Measurements from ENCODE around the gene PKD1.

Gene PKD1

GRCh38 chr16:2074071-2074470 is 61.6 kb downstream of the PKD1 start:
- DNase-seq (ENCODE audit: low read depth, low spot score): no peak

- no peak for DNase-seq (ENCODE audit: low read depth, low spot score)
These were observed 62.8 kb downstream of the PKD1 start for GRCh38 chr16:2072926-2073325.

DNA sequence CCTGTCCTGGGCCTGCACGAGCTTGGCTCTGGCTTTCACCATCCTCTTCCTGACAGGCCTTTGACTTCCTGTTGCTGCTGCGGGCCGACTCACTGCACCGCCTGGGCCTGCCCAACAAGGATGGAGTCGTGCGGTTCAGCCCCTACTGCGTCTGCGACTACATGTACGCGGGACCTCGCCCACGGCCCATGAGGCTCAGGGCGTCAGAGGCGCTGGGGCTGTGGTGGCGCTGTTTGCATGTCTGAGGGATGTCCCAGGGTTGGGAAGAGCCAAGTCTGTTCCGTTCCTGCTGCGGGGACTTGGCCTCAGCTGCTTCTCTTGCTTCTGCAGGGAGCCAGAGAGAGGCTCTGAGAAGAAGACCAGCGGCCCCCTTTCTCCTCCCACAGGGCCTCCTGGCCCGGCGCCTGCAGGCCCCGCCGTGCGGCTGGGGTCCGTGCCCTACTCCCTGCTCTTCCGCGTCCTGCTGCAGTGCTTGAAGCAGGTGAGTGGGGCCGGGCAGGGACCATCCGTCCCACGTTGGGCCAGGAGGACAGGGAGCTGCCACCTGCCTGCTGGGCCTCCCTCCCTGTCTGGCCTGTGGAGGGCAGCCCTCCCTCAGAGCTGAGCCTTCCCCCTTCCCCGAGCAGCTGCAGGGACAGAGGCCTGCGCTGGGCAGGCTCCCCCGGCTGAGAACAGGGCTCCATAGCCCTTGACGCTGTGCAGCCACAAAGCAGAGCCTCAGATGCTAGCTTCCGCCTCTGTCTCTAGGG is 64.1 kb downstream of the PKD1 start:
- DNase-seq (ENCODE audit: low read depth, low spot score): no peak

GRCh38 chr16:2070576-2071453 is 64.9 kb downstream of the PKD1 start:
- DNase-seq (ENCODE audit: low read depth, low spot score): no peak

GRCh38 chr16:2066139-2066538 is 69.6 kb downstream of the PKD1 start:
- no peak for DNase-seq (ENCODE audit: low read depth, low spot score)

GRCh38 chr16:2064368-2064945 is 71.2 kb downstream of the PKD1 start:
- no peak for DNase-seq (ENCODE audit: low read depth, low spot score)

GRCh38 chr16:2063861-2064260 is 71.8 kb downstream of the PKD1 start:
- no peak for DNase-seq (ENCODE audit: low read depth, low spot score)

GRCh38 chr16:2062801-2063200 is 72.9 kb downstream of the PKD1 start:
- DNase-seq (ENCODE audit: low read depth, low spot score): no peak

DNA sequence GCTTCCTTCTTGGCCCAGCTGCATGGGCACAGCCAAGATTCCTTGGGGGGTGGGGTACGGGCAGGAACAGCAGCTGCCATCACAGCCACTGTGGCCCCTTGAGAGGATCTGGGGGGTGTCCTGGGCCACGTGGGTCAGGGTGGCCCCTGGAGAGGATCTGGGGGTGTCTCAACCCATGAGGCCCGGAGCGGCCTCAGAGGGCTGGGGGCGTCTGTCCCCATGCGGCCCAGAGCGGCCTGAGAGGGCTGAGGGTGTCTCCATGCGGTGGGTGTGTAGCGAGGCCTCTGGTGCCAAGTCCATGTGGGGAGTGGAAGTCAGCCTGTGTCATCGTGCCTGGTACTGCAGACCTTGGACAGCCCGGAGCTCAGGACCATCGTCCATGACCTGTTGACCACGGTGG is 74.2 kb downstream of the PKD1 start:
- no peak for DNase-seq (ENCODE audit: low read depth, low spot score)

DNA sequence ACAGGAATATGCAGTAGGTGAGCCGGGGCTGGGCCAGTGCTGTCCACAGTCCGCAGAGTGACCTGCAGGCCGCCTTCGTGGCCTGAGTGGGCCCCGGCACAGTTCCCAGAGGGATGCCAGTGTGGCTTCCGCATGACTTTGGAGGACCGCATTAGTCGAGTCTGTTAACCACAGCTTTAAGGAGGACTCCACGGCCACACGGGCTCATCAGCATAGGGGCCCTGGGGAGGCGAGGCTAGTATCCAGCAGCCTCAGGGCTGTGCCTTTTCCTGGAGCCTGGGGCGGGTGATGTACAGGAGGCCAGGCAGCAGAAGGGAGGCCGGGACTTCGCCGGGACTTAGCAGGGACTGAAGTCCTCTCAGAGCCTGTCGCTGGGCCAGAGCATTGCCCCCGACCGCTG is 74.7 kb downstream of the PKD1 start:
- no peak for DNase-seq (ENCODE audit: low read depth, low spot score)

DNA sequence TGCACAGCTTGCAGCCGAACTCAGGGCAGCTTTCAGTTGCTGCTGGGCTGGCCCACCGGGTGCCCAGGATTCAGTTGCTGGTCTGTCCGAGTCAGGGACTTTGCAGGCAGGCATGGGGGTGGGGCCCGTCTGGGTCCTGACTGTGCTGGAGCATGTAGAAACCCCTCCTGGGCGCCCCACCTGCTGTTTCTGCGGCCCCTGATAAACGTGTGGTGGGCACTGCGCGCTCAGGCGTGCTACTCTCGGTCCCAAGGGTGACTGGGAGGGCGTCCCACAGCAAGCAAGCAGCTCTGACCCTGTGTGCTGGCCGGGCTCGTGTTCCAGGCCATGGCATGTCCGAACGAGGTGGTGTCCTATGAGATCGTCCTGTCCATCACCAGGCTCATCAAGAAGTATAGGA is 75.4 kb downstream of the PKD1 start:
- DNase-seq (ENCODE audit: low read depth, low spot score): no peak

DNA sequence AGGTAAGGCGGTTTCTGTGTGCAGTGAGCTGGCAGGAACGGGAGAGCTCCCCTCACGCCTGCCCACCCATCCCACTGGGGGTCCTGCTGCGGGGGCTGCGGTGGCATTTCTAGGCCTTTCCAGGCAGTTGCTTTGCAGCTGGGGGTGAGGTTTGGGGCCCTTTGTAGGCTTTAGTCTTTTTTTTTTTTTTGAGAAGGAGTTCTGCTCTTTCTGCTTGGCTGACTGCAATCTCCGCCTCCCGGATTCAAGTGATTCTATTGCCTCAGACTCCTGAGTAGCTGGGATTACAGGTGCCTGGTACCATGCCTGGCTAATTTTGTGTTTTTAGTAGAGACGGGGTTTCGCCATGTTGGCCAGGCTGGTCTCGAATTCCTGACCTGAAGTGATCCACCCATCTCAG is 76.8 kb downstream of the PKD1 start:
- DNase-seq (ENCODE audit: low read depth, low spot score): no peak

GRCh38 chr16:2058420-2058819 is 77.3 kb downstream of the PKD1 start:
- no peak for DNase-seq (ENCODE audit: low read depth, low spot score)

DNA sequence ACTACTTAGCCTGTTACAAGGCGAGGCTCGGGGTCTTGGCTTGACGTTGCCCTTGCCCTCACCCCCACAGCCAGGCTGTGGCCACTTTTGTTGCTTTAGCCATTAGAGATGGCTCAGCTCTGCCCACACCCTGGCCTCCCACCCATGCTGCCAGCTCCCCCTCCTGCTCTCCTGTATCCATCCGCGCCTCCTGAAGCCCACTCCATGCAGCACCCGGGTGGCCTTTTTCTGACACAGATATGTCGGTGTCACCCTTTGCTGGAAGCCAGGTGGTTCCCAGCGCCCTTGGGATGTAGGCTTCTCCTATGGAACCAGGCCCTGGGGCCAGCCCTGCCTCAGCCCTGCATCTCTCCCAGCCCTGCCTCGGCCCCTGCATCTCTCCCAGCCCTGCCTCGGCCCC is 78.3 kb downstream of the PKD1 start:
- DNase-seq (ENCODE audit: low read depth, low spot score): no peak

- no peak for DNase-seq (ENCODE audit: low read depth, low spot score)
These were observed 78.9 kb downstream of the PKD1 start for GRCh38 chr16:2056681-2057407.

- no peak for DNase-seq (ENCODE audit: low read depth, low spot score)
These were observed 79.6 kb downstream of the PKD1 start for GRCh38 chr16:2056077-2056476.

GRCh38 chr16:2054543-2055245 is 81.0 kb downstream of the PKD1 start:
- DNase-seq (ENCODE audit: low read depth, low spot score): no peak

- DNase-seq (ENCODE audit: low read depth, low spot score): no peak
These were observed 81.8 kb downstream of the PKD1 start for GRCh38 chr16:2053897-2054296.

DNA sequence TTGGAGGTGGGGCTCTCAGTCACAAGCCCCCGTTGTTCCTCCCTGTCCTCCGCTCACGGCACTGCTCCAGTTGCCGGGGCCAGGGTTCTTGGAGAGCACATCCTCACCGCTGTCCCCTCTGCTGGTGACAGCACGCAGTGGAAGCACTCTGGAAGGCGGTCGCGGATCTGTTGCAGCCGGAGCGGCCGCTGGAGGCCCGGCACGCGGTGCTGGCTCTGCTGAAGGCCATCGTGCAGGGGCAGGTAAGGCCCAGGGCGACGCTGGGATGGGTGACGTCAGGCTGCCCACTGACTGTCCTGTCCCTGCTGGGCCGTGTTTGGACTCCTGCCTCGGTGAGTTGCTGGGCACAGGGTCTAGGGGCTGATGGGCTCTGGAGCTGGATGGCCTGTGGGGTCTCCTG is 82.5 kb downstream of the PKD1 start:
- no peak for DNase-seq (ENCODE audit: low read depth, low spot score)

DNA sequence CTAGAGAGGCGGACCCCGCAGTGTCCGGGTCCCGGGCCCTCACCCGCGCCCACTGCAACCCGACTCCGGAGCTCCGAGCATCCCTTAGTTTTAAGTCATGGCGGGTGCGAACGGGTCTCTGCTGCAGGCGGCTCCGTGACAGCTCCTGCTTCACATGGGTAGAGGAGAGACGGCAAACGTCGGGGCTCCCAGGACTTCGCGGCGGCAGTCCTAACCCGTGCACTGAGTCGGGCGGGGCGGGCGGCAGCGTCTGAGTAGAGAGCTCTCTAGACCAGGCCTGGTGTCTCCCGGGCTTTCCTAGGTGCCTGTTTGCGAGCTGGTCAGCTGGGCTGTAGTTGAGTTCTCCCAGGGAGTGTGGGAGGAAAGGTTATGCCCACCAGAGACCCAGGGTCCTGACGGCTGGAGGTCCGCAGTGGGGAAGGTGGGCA is 87.6 kb downstream of the PKD1 start:
- no peak for DNase-seq (ENCODE audit: low read depth, low spot score)
